ENCODE measurements around the gene TMEM256.

- TF ChIP-seq POLR2AphosphoS5 (IDR thresholded peaks at IDR 0.05; ENCODE audit: borderline replicate concordance, low read depth, low read length) = peak; percentile 42; the same call in 1 of the 2 replicates
- no peak for TF ChIP-seq EZH2 (IDR thresholded peaks at IDR 0.05)
- no peak for TF ChIP-seq FOXP2 (optimal IDR thresholded peaks at IDR 0.05; ENCODE audit: control extremely low read depth, extremely low read length, insufficient read depth)
Observed at GRCh38 chr17:7437950-7438614, 34.2 kb upstream of the TMEM256 start.
